HUES6 (cell line): Measurements from ENCODE around the gene LENEP.
"Not testable (repeated sequence)": the region's sequence is repeated elsewhere in the genome, so short reads cannot be mapped to it uniquely, and the experiment has no call there.

Experiments used
- H3K27ac ChIP-seq: 2 replicates; pipeline ENCODE4 v1.7.0; 2013; ENCODE audit warnings: low read depth, mild to moderate bottlenecking, low read length, inconsistent platforms
- H3K27me3 ChIP-seq: 2 replicates; pipeline ENCODE4 v1.6.1; 2013; ENCODE audit warnings: low read length; ENCODE audit not compliant: control insufficient read depth, insufficient read depth
- H3K36me3 ChIP-seq: 2 replicates; pipeline ENCODE4 v1.6.1; 2013; ENCODE audit warnings: low read length; ENCODE audit not compliant: control insufficient read depth, insufficient read depth
- H3K4me1 ChIP-seq: 2 replicates; pipeline ENCODE4 v1.6.1; 2013; ENCODE audit warnings: low read length; ENCODE audit not compliant: control insufficient read depth, insufficient read depth
- H3K4me3 ChIP-seq: 2 replicates; pipeline ENCODE4 v1.5.1; 2013; ENCODE audit warnings: low read depth, low read length
- H3K9ac ChIP-seq: one replicate; pipeline ENCODE4 v1.6.1; 2013; ENCODE audit warnings: mild to moderate bottlenecking, low read length
- H3K9me3 ChIP-seq: 2 replicates; pipeline ENCODE4 v1.6.1; 2013; ENCODE audit warnings: low read depth, low read length; ENCODE audit not compliant: control insufficient read depth, insufficient read depth

LENEP gene

GRCh38 chr1:154978360-154978759 is 15.0 kb upstream of the LENEP start:
- peaks cover 28% of the 10 kb centered on the region for H3K36me3 ChIP-seq
- no peak overlapping the region for H3K9ac ChIP-seq
- H3K27ac ChIP-seq, result no peak overlapping the region
- no peaks in the 10 kb centered on the region for H3K9me3 ChIP-seq
- H3K27me3 ChIP-seq, result no peaks in the 10 kb centered on the region
- peaks cover 11% of the 10 kb centered on the region for H3K4me1 ChIP-seq
- no peak overlapping the region for H3K4me3 ChIP-seq

DNA sequence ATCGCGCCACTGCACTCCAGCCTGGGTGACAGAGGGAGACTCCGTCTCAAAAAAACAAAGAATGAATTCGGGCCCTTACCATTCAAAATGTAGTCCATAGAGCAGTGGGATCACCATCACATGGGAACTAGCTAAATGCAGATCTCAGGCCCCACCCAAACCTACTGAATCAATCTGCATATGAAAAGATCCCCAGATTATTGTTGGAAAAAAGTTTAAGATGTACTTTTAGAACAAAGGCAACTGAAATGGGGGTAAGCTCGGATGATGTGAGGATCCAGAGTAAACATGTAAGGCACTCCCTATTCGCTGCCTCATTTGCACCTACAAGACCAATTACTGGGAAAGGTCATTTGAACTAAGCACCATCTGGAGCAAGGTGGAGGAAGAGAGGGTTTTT is 11.0 kb upstream of the LENEP start:
- Histone ChIP-seq H3K4me3 (peak overlapping the region; percentile 50), H3K4me1 (peaks cover 6% of the 10 kb centered on the region), H3K27ac (peak overlapping the region; percentile 87), H3K27me3 (no peaks in the 10 kb centered on the region), H3K9me3 (no peaks in the 10 kb centered on the region), H3K9ac (peak overlapping the region; percentile 83), H3K36me3 (peaks cover 35% of the 10 kb centered on the region)

DNA sequence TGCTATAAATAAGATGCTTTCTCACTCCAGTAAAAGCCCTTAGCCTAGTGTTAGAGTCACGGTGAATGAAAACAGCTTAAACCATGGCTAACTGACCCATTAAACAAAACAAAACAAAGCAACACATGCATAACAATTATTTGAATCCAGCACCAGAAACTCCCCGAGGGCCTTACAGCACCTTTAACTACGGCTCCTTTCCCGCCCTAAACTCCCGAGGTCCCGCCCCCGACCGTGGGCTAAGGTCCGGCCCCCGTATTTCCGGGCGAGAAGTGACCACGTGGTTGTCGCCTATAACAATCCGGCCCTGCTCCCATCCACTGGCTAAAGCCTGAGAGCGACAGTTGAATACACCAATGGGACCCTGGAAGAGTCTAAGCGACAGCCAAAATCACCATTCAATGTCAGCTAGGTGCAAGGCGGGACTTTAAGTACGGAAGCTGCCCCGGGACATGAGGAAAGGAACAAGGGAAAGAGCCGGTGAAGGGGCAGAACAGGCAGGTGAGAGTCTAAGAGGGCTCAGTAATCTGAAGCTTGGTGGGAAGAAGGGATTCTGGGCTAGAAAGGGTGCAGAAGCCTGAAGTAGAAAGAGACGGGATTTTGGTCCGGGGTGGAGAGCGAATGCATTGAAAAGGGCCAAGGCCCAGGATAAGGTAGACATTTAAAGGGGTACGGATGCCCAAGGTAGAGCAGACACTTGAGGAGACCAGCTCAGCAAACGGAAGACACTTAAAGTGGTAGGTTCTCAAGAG is 10.3 kb upstream of the LENEP start, which contains the start of gene FLAD1:
Gene FLAD1, plus strand, starts transcription at position 448 of the 752 bp plus-strand sequence. CDS start 351 bp downstream, outside the sequence.
- peaks cover 35% of the 10 kb centered on the region for H3K36me3 ChIP-seq
- peak within 1 kb of the TSS; percentile 92 for H3K9ac ChIP-seq
- H3K4me1 ChIP-seq, result peaks cover 6% of the 10 kb centered on the region
- H3K9me3 ChIP-seq, result no peaks in the 10 kb centered on the region
- peak within 1 kb of the TSS; percentile 87 for H3K27ac ChIP-seq
- H3K27me3 ChIP-seq, result no peaks in the 10 kb centered on the region
- H3K4me3 ChIP-seq, result peak within 1 kb of the TSS; percentile 91

DNA sequence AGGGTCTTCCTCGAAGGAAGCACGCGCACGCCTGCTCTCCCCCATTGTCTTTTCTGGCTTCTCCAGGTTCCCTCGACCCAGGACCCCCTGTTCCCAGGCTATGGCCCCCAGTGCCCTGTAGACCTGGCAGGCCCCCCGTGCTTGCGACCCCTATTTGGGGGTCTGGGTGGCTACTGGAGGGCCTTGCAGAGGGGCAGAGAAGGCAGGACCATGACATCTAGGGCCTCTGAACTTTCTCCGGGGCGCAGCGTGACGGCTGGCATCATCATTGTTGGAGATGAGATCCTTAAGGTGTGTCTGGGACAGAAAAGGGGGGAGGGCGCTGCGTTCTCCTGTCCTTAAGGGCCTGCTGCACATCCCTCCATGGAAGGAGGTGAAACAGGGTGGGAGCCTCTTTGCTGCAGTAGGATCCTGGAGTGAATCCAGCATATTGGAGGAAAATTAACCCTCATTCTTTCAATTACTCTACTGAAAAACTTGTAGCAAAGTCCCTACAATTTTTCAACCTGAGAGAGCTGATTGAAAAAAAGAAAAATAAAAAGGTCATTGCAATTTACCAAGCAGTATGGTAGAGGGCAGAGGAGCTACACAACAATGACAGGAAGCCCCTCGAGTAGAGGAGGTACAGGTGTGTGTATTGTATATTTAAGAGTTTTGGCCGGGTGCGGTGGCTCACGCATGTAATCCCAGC is 9.5 kb upstream of the LENEP start:
- peak overlapping the region; percentile 78; the same call in 1 of the 2 replicates for H3K27ac ChIP-seq
- peaks cover 6% of the 10 kb centered on the region for H3K4me1 ChIP-seq
- H3K9ac ChIP-seq, result peak overlapping the region; percentile 92
- peak overlapping the region; percentile 91 for H3K4me3 ChIP-seq
- peaks cover 38% of the 10 kb centered on the region for H3K36me3 ChIP-seq
- no peaks in the 10 kb centered on the region for H3K9me3 ChIP-seq
- no peaks in the 10 kb centered on the region for H3K27me3 ChIP-seq

DNA sequence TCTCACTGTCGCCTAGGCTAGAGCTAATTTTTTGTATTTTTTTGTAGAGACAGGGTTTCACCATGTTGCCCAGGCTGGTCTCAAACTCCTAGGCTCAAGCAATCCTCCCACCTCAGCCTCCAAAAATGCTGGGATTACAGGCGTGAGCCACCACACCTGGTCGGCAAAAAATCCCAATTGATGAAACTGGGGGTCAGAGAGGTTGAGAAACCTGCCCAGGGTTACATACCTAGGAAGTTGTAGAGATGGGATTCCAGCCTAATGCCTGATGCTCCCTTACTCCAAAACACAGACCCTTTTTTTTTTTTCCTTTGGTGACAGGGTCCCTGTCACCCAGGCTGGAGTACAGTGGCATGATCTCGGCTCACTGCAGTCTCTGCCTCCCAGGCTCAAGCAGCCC is 6.7 kb upstream of the LENEP start:
- not testable (repeated sequence) for H3K4me1 ChIP-seq, H3K9me3 ChIP-seq, H3K4me3 ChIP-seq, H3K9ac ChIP-seq, H3K27me3 ChIP-seq, H3K27ac ChIP-seq
- peaks cover 44% of the 10 kb centered on the region for H3K36me3 ChIP-seq

DNA sequence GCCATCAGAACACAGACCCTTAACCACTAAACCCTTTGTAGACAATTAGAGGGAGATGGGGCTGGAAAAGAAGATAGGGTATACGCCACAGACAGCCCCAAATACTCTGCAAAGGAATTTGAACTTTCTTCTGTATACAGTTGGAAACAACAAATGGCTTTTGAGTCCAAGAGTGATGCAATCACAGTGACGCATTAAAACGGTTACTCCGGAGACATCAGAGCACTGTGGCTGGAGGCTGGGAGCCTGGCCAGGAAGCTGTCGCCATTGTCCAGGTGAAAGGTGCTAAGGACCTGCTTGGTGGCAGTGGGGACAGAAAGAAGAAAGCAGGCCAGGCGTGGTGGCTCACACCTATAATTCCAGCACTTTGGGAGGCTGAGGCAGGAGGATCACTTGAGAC is 6.1 kb upstream of the LENEP start:
- Histone ChIP-seq H3K27me3 (no peaks in the 10 kb centered on the region), H3K4me3 (no peak overlapping the region), H3K27ac (no peak overlapping the region), H3K4me1 (peaks cover 5% of the 10 kb centered on the region), H3K9ac (no peak overlapping the region), H3K9me3 (no peaks in the 10 kb centered on the region), H3K36me3 (peaks cover 44% of the 10 kb centered on the region)

- Histone ChIP-seq H3K27ac (no peak overlapping the region), H3K36me3 (peaks cover 51% of the 10 kb centered on the region), H3K27me3 (no peaks in the 10 kb centered on the region), H3K9me3 (no peaks in the 10 kb centered on the region), H3K4me1 (peaks cover 4% of the 10 kb centered on the region; the same call in 1 of the 2 replicates), H3K4me3 (no peak overlapping the region), H3K9ac (no peak overlapping the region)
These were observed 5.1 kb upstream of the LENEP start for GRCh38 chr1:154988058-154988954.

DNA sequence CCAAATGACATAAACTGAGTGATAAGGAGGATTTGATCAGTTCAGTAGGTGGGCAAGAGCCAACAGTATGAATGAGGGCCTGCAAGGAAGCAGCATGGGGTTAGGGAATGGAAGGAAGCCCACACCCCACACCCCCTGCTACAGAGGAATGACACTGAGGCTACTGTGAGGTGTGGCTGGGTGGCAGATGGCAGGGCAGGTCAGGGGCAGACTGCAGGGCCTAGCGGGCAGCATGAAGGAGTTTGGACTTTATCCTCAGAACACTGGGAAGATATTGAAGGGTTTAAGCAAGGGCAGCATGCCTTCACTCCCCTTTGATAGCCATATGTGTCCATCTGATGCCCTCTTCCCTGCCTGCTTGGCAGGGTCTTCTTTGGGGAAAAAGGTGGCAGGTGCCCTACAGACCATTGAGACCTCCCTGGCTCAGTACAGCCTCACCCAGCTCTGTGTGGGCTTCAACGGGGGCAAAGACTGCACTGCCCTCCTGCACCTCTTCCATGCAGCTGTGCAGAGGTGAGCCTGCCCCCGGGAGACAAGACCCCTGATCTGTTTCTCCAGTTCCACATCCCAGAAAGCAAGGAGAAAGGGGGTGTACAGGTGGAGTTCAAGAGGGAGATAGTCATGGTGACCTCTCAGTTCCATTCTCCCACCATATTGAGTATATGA is 4.1 kb upstream of the LENEP start:
- peaks cover 53% of the 10 kb centered on the region for H3K36me3 ChIP-seq
- H3K9ac ChIP-seq, result no peak overlapping the region

GRCh38 chr1:154990276-154990675 is 3.1 kb upstream of the LENEP start:
- Histone ChIP-seq H3K4me1 (peaks cover 10% of the 10 kb centered on the region; the same call in 1 of the 2 replicates), H3K36me3 (peaks cover 53% of the 10 kb centered on the region), H3K9ac (no peak overlapping the region), H3K27ac (no peak overlapping the region), H3K27me3 (no peaks in the 10 kb centered on the region), H3K4me3 (no peak overlapping the region), H3K9me3 (no peaks in the 10 kb centered on the region)

More for the DNA sequence above, 4.1 kb upstream of the LENEP start:
- Histone ChIP-seq H3K4me3 (no peak overlapping the region), H3K27me3 (no peaks in the 10 kb centered on the region), H3K27ac (no peak overlapping the region), H3K9me3 (no peaks in the 10 kb centered on the region), H3K4me1 (peaks cover 10% of the 10 kb centered on the region; the same call in 1 of the 2 replicates)

DNA sequence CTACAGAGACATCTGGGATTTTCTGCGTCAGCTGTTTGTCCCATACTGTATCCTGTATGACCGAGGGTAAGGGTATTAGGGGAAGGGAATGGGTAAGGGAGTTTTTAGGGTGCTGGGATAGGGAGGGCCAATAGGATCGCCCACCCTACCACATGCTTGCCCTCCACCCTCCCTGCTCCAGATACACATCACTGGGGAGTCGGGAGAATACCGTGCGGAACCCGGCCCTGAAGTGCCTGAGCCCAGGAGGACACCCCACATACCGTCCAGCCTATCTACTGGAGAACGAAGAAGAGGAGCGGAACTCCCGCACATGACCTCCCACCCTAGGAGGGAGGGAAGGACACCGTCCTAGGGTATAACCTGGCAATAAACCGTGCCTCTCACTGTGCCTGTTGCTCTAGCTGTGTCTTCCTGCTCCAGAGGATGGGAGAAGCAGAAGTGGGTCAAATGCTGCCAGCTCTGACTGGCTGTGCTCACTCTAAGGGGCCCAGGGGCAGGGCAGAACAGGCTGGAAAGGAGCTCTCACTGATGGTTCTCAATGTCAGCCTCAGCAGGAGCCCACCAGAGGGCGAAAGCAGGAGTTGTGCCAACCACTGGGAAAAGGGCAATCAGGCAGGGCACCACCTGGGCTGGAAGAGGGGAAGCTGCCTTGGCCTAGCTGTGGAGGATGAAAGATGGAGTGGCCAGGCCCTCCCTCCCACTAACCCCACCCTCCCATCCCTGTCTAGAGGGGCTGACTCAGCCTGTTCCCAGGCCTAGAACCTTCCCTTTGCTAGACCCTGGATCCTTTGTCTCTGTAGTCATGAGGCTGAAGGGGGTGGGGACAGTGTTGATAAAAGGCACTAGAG is 440 bp upstream of the LENEP start:
- Histone ChIP-seq H3K36me3 (peaks cover 40% of the 10 kb centered on the region), H3K9ac (no peak overlapping the region), H3K4me1 (peaks cover 10% of the 10 kb centered on the region; the same call in 1 of the 2 replicates), H3K27ac (no peak overlapping the region), H3K9me3 (no peaks in the 10 kb centered on the region), H3K4me3 (no peak overlapping the region), H3K27me3 (no peaks in the 10 kb centered on the region)
